ENCODE measurements around the gene SLC22A12.
"Not testable (repeated sequence)": the region's sequence is repeated elsewhere in the genome, so short reads cannot be mapped to it uniquely, and the experiment has no call there.

SLC22A12 gene

DNA sequence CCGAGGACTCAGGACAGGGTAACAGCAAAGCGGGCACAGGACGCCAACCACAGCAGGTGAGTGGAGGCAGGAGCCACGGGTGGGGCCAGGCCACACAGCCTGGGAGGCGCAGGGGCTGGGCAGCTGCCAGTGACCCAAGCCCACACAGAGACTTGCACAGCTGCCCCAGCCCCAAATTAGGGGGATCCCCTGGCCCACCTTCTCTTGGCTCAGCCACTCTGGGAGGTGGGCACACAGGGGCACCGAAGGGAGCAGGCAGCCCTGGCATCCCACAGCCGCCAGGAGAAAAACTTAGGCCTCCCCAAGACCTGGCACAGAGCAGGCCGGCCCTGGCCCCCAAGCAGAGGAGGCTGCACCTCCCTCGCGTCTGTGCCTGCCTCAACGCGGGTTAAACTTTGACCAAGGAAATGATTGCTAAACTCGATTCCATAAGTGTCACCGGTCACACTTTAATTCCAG is at the start of gene SLC22A12:
SLC22A12 (plus strand) TSS at position 458 of the 459 bp plus-strand sequence. CDS start 337 bp downstream, outside the sequence.
- DNase-seq, result no peak

GRCh38 chr11:64542172-64543125 is 48.6 kb upstream of the SLC22A12 start:
- DNase-seq, result no peak

GRCh38 chr11:64543818-64544217 is 47.2 kb upstream of the SLC22A12 start:
- DNase-seq, result no peak

DNA sequence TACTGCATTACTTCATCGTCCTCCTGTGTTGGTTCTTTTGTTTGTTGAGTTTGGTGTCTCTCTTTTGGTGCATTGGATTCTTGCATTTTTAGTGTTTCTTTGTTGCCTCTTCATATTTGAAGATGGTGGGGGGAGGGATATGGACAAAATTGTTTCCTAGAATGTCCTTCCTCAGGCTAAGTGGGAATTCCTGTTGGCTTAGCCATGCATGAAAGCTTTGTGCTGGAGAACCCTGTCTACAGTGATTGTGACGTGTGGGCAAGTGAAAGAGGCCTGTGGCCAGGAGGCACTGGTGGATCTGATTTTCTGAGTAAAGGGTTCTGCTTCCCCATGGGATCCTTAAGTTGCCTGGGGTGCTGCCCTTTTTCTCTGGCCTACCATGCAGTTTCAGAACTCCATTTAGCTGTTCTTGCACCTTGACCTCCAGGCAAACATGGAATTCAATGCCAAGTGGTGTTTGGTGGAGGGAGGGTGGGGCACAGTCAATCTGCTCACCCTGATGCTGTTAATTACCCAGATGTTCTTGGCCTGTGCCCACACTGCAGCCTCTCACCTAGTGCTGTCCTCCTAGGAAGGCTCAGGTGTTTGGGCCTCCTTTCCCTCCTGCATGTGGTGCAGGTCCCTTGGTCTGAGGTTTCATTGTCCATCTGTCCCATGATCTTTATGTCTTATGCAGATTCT is 46.3 kb upstream of the SLC22A12 start:
- no peak for DNase-seq

DNA sequence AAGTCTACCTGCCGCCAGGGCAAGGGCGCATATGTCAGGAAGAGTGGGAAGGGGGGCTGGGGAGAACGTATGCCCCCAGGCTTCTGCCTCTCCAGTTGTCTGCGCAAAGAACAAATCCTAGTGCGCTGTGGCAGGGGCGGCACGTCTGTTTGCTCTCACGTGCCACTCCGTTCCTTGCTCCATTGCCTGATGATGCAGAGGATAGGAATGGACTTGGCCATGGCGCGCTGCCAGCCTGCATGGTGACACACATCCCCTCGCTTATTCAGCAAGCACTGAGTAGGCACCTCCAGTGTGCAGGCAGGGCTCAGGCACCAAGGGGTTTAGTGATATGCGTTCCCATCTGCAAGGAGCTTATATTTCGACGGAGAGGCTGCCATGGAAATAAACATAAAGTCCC is 45.4 kb upstream of the SLC22A12 start:
- DNase-seq, result no peak

DNA sequence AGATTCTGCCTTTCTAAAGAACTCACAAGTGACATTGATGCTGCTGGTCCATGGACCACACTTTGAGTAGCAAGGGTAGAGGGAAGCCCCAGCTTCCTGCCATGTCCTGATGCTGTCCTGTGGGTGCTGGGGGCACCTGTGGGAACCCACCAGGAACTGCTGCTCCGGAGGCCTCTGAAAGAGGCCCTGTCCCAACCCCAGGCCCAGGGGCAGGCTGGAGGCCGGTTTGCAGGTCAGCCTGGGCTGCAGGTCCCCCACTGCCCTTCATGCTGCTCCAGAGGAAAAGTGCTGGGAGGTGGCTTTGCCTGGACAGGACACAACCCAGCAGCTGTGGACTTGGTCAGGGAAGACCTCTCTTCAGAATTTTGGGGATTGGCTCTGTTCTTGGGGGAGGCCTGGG is 44.8 kb upstream of the SLC22A12 start:
- DNase-seq, result no peak

GRCh38 chr11:64546600-64546999 is 44.4 kb upstream of the SLC22A12 start:
- no peak for DNase-seq

- DNase-seq, result no peak
These were observed 41.1 kb upstream of the SLC22A12 start for GRCh38 chr11:64549969-64550368.

DNA sequence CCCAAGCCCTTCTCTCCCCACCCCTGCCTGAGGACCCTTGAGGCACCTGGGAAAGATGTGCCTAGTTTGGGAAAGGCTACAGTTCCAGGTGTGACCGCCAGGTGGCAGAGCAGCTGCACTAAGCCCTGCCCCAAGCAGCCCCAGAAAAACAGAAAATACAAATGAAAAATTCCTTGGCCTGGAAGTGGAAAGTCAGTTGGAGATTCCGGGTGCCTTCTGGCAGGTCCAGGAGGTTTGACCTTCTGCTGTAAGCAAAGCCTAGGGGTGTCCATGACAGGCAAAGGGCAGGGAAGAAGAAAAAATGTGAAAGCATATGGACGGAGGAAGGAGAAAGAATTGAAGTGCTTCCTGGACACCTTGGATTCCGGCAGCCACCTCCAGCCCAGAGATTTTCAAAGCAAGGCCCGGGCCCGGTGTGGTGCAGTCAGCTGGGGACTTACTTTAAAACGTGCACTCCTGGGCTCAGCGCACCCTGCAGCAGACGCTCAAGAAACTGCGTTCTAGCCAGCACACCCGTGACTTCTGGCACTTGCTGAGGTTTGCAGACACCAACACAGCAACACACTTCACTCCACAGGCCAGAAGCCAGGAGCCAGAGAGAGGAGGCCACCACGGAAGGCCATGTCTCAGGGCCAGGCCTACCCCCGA is 37.3 kb upstream of the SLC22A12 start:
- DNase-seq, result peak; percentile 43

- no peak for DNase-seq
These were observed 34.8 kb upstream of the SLC22A12 start for GRCh38 chr11:64556044-64556720.

GRCh38 chr11:64556721-64557250 is 34.2 kb upstream of the SLC22A12 start:
- no peak for DNase-seq

- DNase-seq, result no peak
These were observed 32.8 kb upstream of the SLC22A12 start for GRCh38 chr11:64558065-64558745.

DNA sequence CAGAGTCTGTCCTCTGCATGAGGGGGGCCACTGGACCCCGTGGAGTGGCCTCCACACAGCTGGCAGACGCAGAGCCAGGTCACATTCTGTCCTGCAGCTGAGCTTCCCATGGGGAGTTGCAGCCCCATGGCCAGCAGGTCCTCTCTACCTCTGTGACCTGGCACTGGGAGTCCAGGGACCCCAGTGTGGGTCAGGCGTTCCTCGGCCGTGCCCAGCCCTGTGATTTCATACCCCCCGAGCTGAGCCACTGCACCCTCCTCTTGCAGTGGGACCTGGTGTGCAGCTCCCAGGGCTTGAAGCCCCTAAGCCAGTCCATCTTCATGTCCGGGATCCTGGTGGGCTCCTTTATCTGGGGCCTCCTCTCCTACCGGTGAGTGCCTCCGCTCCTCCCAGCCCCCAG is 32.2 kb upstream of the SLC22A12 start:
- no peak for DNase-seq

- no peak for DNase-seq
These were observed 31.5 kb upstream of the SLC22A12 start for GRCh38 chr11:64559351-64560138.

DNA sequence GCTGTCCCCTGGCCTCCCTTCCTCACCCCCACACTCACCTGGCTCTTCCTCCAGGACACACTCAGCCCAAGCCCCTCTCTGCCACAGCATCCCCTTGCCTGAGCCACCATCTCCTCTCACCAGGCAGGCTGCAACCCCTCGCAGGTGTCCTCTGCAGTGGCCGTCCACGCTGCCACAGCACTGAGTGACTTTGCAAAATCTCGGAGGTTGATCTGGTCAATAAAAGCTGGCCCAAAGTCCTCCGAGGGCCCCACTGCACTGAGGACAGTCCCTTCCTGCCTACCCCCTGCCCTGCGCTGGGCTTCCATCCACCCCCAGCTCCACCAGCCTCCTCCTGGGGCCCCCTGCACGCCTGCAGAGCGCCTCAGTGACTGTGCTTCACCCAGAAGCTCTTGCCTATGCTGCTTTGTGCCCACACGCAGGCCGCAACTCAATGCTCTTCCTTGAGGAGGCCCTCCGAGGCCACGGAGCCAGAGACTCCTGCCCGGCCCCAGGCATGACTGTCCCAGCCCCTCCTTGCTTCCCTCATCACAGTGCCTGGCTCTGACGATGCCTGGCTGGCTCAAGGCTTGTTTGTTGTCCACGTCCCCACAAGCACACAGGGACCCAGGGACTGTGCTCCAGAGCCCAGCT is 30.8 kb upstream of the SLC22A12 start:
- DNase-seq, result no peak

GRCh38 chr11:64560941-64561340 is 30.1 kb upstream of the SLC22A12 start:
- DNase-seq, result no peak

DNA sequence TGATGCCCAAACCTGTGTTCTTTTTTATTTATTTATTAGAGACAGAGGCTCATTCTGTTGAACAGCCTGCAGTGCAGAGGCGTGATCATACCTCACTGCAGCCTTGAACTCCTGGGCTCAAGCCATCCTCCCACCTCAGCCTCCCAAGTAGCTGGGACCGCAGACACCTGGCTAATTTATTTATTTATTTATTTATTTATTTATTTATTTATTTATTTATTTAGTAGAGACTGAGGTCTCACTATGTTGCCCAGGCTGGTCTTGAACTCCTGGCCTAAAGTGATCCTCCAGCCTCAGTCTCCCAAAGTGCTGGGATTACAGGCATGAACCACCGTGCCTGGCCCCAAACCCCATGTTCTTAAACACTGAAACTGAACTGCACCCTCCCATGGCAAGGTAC is 29.6 kb upstream of the SLC22A12 start:
- not testable (repeated sequence) for DNase-seq

DNA sequence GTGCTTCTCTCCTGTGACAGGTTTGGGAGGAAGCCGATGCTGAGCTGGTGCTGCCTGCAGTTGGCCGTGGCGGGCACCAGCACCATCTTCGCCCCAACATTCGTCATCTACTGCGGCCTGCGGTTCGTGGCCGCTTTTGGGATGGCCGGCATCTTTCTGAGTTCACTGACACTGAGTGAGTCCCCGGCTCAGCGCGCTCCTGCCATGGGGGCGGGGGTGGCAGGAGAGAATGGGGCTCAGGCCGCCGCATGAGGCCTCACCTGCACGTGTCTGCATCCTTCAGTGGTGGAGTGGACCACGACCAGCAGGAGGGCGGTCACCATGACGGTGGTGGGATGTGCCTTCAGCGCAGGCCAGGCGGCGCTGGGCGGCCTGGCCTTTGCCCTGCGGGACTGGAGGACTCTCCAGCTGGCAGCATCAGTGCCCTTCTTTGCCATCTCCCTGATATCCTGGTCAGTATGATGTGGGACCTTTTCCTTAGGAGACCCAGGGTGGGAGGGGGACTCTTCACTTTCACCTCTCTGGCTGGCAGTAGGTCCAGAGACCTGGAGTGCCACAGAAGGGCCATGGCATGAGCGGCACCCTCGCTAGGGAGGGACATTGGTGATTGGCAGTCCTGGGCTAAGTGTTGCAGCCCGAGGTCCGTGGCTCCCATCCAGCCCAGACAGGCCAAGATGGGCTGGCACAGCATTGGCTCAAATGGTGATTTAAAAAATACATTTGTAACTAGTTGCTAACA is 28.9 kb upstream of the SLC22A12 start:
- DNase-seq, result no peak

GRCh38 chr11:64562723-64563351 is 28.2 kb upstream of the SLC22A12 start:
- no peak for DNase-seq

Measured in NCI-H2171 treated with DMSO at 0.1 percent for 48 hours (cell line).